ENCODE data around the gene KCNQ1.

GRCh38 chr11:2483426-2483825, 38.6 kb downstream of the KCNQ1 start:
- TF ChIP-seq MAX (IDR thresholded peaks at IDR 0.05) (no peak), CTCF (IDR thresholded peaks at IDR 0.05 in 2 of 3, conservative IDR thresholded peaks at IDR 0.05 in 1 of 3; ENCODE audit: borderline replicate concordance in 1 of 3, insufficient read depth in 1 of 3, low read depth in 2 of 3, low read length in 2 of 3) (no peak), CEBPB (IDR thresholded peaks at IDR 0.05; ENCODE audit: low read depth) (no peak), POLR2AphosphoS5 (IDR thresholded peaks at IDR 0.05; ENCODE audit: low read depth, low read length) (no peak)
